Fibroblast of villous mesenchyme (primary cell): ENCODE results near the gene KDM3A. TPM values are rescaled to one million over a fixed set of nuclear protein-coding genes. Genes with fewer than 3 reads are reported as not detected.

Experiments used
- DNase-seq: peaks from one replicate; pipeline ENCODE4 v3.0.0-alpha.2; 2010; ENCODE audit warnings: low read depth
- H3K4me3 ChIP-seq: 2 replicates; pipeline ENCODE4 v1.5.1; 2011; ENCODE audit warnings: low read depth, mild to moderate bottlenecking, low read length
- CTCF ChIP-seq: IDR thresholded peaks from 2 replicates; pipeline ENCODE4 v1.5.1; 2012; ENCODE audit warnings: low read depth, mild to moderate bottlenecking, low read length; ENCODE audit not compliant: insufficient read depth
- total RNA-seq: library from RNA; depleted of rRNA; stranded (reverse); fragments of >200 nt; gene quantifications from 2 replicates; pipeline ENCODE4 v1.2.3, GENCODE V29; 2012

KDM3A gene
- total RNA-seq, 1 donor: 15.1 TPM

GRCh38 chr2:86398500-86399474 lies 42.4 kb upstream of the KDM3A start:
- H3K4me3 ChIP-seq: no peak overlapping the region
- no peak for DNase-seq
- TF ChIP-seq CTCF: no peak

- no peak for TF ChIP-seq CTCF
- no peak overlapping the region for H3K4me3 ChIP-seq
- DNase-seq: no peak
Measured at GRCh38 chr2:86400321-86400720, 40.9 kb upstream of the KDM3A start.

GRCh38 chr2:86410581-86410980 lies 30.6 kb upstream of the KDM3A start:
- no peak for DNase-seq
- no peak for TF ChIP-seq CTCF
- H3K4me3 ChIP-seq: no peak overlapping the region

- H3K4me3 ChIP-seq: no peak overlapping the region
- TF ChIP-seq CTCF: no peak
- no peak for DNase-seq
Measured at GRCh38 chr2:86411396-86411795, 29.8 kb upstream of the KDM3A start.

GRCh38 chr2:86412007-86412406 lies 29.2 kb upstream of the KDM3A start:
- no peak for TF ChIP-seq CTCF
- DNase-seq: no peak

GRCh38 chr2:86413296-86414094 lies 27.7 kb upstream of the KDM3A start:
- TF ChIP-seq CTCF: no peak
- H3K4me3 ChIP-seq: no peak overlapping the region
- DNase-seq: no peak

More at GRCh38 chr2:86412007-86412406, 29.2 kb upstream of the KDM3A start:
- H3K4me3 ChIP-seq: no peak overlapping the region
